EH (cell line): ENCODE results near the gene BEAN1.

ENCODE experiments used
- DNase-seq: peaks from one replicate; pipeline ENCODE4 v3.0.0-alpha.2; 2015; ENCODE audit warnings: low read depth

BEAN1 gene

DNA sequence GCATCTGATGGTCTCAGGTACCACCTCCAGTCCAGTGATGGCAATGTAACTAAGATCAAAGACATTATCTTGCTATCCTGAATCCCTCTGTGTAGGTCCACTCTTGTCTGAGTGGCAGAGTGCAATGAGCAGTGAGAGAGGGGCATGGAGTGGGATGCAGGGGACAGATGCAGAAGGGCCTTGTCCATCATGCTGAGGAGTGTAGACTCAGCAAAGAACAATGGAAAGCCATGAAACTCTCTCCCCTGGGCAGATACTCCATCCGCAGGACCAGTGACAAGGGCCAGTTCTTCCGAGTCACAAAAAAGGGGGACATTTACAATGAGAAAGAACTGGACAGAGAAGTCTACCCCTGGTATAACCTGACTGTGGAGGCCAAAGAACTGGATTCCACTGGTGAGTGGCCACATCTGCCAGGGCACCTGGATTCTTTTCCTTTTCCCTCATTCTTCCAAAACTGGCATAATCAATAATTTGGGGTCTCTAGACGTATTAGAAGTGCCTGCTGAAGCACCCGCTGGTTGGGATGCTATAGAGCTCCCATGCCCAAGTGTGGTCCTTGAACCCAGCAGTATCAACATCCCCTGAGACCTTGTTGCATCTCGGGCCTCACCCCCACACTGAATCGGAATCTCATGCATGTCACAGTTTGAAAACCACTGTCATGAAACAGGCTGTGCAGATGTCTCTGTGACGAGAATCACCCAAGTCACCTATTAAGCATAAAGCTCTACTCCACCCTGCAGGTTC is 31.1 kb upstream of the BEAN1 start:
- DNase-seq, result no peak

GRCh38 chr16:66397736-66398433 is 29.2 kb upstream of the BEAN1 start:
- no peak for DNase-seq

DNA sequence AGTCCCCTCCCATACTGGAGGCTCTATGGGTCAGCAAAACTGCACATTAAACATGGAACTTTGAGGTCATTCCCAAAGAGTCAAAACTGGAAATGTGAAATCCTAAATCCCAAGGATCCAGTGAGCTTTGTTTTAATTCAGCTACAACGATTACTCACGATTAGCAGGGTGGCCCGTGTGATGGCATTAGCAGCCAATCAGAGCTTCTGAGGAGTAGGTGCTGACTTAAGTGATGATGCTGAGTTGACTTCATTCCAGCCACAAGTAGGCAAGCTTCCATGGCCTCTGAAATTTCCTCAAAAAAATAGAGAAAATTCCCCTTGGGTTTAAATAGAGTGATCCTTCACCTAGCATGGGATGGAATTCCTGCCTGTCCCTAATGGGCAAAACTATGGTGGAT is 28.1 kb upstream of the BEAN1 start:
- peak; percentile 12 for DNase-seq

GRCh38 chr16:66399930-66400329 is 27.2 kb upstream of the BEAN1 start:
- no peak for DNase-seq

GRCh38 chr16:66400503-66401380 is 26.4 kb upstream of the BEAN1 start:
- DNase-seq, result no peak

GRCh38 chr16:66401610-66402009 is 25.5 kb upstream of the BEAN1 start:
- DNase-seq, result no peak

GRCh38 chr16:66402166-66402565 is 24.9 kb upstream of the BEAN1 start:
- no peak for DNase-seq

GRCh38 chr16:66402591-66403230 is 24.4 kb upstream of the BEAN1 start:
- no peak for DNase-seq

- DNase-seq, result no peak
Measured at GRCh38 chr16:66403531-66404145, 23.5 kb upstream of the BEAN1 start.

DNA sequence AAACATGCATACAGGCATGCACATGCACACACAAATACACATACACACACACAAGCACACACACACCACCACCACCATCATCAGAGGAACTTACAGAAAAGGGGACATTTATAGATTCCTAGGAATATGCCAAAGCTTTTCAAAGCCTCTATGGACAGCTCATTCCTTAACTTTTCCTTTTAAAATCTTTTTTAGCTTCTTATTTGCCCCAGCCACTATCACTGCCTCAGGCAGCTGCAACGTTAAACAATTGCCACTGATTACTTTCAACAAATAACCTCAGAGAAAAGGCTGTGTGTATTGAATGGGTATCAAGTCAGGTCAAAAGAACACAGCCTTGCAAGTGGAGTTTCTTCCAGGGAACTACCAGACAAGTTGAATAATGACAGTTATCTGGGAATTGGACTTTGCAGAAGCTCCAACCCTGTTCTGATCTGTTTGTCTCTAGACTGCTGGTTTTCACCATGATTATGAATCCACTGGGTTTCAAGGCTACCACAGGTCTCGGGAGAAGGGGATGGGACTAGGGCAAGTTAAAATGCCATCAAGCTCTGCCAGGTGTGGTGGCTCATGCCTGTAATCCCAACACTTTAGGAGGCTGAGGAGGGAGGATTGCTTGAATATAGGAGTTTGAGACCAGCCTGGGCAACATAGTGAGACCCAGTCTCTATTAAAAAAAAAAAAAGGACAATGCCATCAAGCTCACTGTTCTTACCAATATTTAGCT is 21.9 kb upstream of the BEAN1 start:
- no peak for DNase-seq

DNA sequence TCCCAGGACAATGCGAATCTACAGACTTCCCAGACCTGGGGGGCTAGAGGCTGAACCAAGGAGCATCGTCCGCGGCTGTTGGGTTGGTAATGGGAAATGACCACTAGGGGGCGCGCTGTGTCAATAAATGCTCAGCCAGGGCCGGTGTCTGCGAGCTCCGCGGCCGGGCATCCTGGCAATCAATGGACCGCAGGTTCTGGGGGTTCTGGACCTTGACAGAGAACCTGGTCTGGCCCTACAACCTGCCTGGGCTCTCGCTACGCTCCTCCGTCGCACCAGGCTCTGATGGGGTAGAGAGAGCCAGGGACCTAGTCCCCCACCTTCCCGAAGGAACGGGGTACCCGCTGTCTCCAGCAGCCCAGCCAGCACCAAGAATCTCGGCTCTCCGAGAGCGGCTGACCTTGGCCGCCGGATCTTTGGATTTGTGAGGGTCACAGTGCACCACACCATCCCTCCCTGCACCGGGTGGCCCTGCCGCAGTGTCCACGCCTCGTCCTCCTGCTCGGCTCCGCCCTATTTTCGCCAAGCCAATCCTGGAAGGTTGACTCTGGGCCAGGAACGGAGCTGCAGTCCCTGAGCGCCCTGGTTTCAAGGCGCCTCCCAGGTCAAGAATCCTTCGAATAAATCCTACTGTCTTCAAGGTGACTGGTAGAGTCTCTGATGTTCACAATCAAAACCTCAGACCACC is 20.4 kb upstream of the BEAN1 start:
- peak; percentile 72 for DNase-seq

GRCh38 chr16:66408163-66409048 is 18.7 kb upstream of the BEAN1 start:
- peak; percentile 60 for DNase-seq

DNA sequence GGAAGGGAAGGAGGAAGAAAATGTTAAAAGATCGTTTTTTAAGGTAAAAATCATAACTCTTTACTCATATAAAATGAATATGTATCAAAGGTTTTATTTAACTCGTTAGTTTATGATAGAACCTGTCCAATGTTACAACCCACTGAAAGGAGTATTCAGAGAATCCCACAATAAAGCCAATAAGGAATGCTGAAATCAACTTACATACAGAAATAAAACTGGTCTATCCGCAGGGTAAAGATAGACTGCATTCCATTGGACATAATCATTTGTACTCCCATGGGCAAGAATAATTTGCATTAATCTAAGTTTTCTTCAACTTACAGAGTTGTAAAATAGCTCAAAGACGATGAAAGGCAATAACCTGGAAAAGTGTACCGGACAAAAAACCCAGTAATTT is 17.9 kb upstream of the BEAN1 start:
- peak; percentile 71 for DNase-seq

DNA sequence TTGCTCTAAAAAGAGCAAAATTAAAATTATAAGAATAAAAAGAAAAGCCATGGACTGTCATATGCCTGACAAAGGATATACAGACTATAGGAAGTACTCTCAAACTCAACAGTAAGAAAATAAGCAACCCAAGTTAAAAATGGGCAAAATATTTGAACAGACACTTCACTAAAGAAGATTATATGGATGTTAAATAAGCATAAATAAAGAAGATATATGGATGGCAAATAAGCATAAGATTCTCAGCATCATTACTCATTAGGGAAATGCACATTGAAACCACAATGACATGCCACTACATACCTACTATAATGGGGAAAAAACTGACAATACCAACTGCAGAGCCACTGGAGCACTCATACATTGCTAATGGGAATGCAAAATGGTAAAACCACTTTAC is 14.9 kb upstream of the BEAN1 start:
- no peak for DNase-seq

DNA sequence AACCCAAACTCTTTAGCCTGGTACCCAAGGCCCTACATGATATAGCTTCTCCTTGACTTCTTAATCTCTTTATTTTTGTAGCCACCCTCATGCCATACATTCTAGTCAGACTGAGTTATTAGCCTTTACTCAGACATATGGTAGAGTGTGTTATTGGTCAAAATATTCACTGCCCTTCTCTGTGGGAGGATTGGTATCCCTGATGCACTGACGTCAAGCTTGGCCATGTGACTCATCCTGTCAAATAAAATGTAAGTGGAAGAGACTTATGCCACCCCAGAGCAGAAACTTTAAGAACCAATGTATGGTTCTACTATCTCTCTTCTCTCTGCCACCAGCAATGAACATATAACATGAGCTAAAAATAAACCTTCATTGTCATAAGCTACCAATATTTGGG is 12.2 kb upstream of the BEAN1 start:
- DNase-seq, result peak; percentile 67

DNA sequence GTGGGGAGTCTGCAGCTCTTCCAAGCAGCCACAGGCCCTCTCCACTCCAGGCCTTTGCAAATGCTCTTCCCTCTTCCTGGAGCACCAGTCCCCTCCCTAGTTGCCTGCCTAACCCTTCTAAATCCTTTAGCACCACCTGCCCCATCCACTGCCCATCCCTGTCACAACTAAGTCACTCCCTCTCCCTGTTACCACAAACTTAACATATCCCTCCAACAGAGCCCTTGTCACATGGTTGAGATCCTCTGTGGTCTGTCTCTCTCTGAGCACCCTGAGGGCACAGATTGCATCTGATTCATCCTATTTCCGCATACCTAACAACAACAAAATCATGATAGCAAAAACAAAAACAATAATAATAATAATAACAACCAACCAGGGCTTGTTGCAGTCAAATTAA is 11.0 kb upstream of the BEAN1 start:
- DNase-seq, result peak; percentile 50

DNA sequence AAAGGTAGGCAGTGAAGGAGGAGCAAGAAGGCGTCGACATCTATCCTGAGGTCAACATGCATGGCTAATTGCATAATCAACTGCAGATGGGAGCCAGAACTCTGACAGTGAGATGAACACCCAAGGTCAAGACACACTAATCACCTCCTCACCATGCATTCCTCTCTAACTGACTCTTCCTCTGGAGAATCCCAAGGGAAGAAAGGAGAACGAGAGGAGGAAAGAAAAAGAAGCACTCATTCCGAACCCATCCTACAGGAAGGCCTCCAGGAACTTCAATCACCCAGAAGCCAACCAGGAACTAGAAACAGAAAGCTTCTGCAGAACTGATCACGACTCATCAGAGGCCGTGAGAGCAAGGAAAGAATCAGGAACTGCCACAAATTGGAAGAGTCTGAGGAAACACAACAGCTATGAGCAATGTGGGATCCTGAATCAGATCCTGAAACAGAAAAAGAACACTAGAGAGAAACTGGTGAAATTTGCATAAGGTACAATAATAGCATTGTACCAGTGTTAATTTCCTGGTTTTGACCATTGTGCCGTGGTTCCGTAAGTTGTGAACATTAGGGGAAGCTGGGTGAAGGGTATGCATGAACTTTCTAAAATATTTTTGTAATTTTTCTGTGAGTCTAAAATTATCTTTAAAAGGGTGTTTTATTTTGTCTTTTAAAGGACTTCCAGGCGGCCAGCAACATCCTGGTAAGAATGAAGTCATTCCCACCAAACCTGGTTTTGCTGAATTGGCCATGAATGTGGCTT is 10.0 kb upstream of the BEAN1 start:
- peak; percentile 74 for DNase-seq

- no peak for DNase-seq
Measured at GRCh38 chr16:66418165-66418962, 8.7 kb upstream of the BEAN1 start.
